Panc1 (cell line): ENCODE results near the gene TMEM175. TPM values are rescaled to one million over a fixed set of nuclear protein-coding genes. Genes with fewer than 3 reads are reported as not detected.

Experiments used
- ATAC-seq: fragments of 200-7000 bp; cut with Tn5 transposase; 2 replicates; pipeline ENCODE4 v1.9.1; 2020; ENCODE audit warnings: mild to moderate bottlenecking, moderate library complexity
- BruUV-seq: library from RNA; stranded (reverse); fragments of 400-500 nt; replicated peaks from 2 replicates; lab custom pipeline; 2021; lab: Mats Ljungman, UMichigan
- CTCF ChIA-PET: fragments of 300-600 bp; sonication (Branson Sonifier 250); formaldehyde crosslinking; loops from one replicate; lab custom pipeline; 2022; ENCODE audit warnings: antibody characterized with exemption; lab: Charles Lee
- POLR2A ChIA-PET: fragments of 300-600 bp; sonication (Branson Sonifier 250); formaldehyde crosslinking; loops from one replicate; lab custom pipeline; 2022; ENCODE audit warnings: antibody characterized with exemption; lab: Charles Lee
- DNase-seq: peaks from one replicate; pipeline ENCODE4 v3.0.0-alpha.2; 2010; ENCODE audit warnings: low read depth, low spot score
- H3K27ac ChIP-seq: 2 replicates; pipeline ENCODE4 v1.5.1; 2011; ENCODE audit warnings: mild to moderate bottlenecking, low read length, inconsistent platforms
- H3K27me3 ChIP-seq: fragments of 200-500 bp; sonication (Bioruptor generic); 2 replicates; pipeline ENCODE4 v1.6.0; 2014; ENCODE audit warnings: low read length, inconsistent platforms; ENCODE audit not compliant: control insufficient read depth, insufficient read depth
- H3K36me3 ChIP-seq: fragments of 200-500 bp; sonication (Bioruptor generic); 2 replicates; pipeline ENCODE4 v1.5.1; 2014; ENCODE audit warnings: inconsistent platforms, mild to moderate bottlenecking, low read length, moderate library complexity; ENCODE audit not compliant: control insufficient read depth, insufficient read depth
- H3K4me1 ChIP-seq: 2 replicates; pipeline ENCODE4 v1.5.1; 2011; ENCODE audit warnings: inconsistent platforms, mild to moderate bottlenecking, low read length, moderate library complexity; ENCODE audit not compliant: control insufficient read depth, insufficient read depth
- H3K4me3 ChIP-seq, 2 experiments: 2 replicates each; pipeline ENCODE4 v1.5.1; 2011 to 2012; ENCODE audit warnings: low read depth in 2 of 2, low read length in 2 of 2, mild to moderate bottlenecking in 2 of 2, inconsistent platforms in 1 of 2, moderate library complexity in 1 of 2
- H3K9me3 ChIP-seq: fragments of 200-500 bp; sonication (Bioruptor generic); 2 replicates; pipeline ENCODE4 v1.5.1; 2014; ENCODE audit warnings: low read depth, mild to moderate bottlenecking, inconsistent platforms, low read length, moderate library complexity; ENCODE audit not compliant: control insufficient read depth, insufficient read depth
- POLR2AphosphoS5 ChIP-seq: IDR thresholded peaks from 2 replicates; pipeline ENCODE4 v1.6.1; 2012; ENCODE audit warnings: mild to moderate bottlenecking, low read depth, low read length, moderate library complexity
- REST ChIP-seq, 2 experiments: IDR thresholded peaks; 2 replicates each; pipeline ENCODE4 v1.6.1; 2011 to 2012; ENCODE audit warnings: low read depth in 2 of 2, control low read depth in 1 of 2, low read length in 1 of 2, mild to moderate bottlenecking in 1 of 2, moderate library complexity in 1 of 2; ENCODE audit not compliant: insufficient read depth in 1 of 2
- SIN3A ChIP-seq: IDR thresholded peaks from 2 replicates; pipeline ENCODE4 v1.6.1; 2012; ENCODE audit warnings: low read depth, mild to moderate bottlenecking, low read length, moderate library complexity, borderline replicate concordance; ENCODE audit not compliant: insufficient read depth
- TCF7L2 ChIP-seq: IDR thresholded peaks from 2 replicates; pipeline ENCODE4 v1.6.1; 2011; ENCODE audit warnings: mild to moderate bottlenecking, low read depth, low read length, inconsistent platforms
- in situ Hi-C: cut with HindIII; loops from 2 replicates; pipeline ENCODE4 v1.10.0; 2016; ENCODE audit warnings: low sequenced_read_pairs, low pct_unique_long_range_greater_than_20kb
- intact Hi-C: fragments of 100-400 bp; cut with micrococcal nuclease; formaldehyde crosslinking; loops from one replicate; pipeline ENCODE4 v1.10.0; 2022; ENCODE audit not compliant: unreplicated experiment
- total RNA-seq: library from RNA; stranded (reverse); gene quantifications from one replicate; pipeline ENCODE4 v1.2.1, GENCODE V29; 2021; ENCODE audit not compliant: unreplicated experiment
- TF ChIP-seq, protein P1 (sequence below): fragments of 450-650 bp; IDR thresholded peaks from 2 replicates; pipeline ENCODE4 v1.5.1; 2017; ENCODE audit warnings: mild to moderate bottlenecking

TMEM175 gene
- total RNA-seq, 1 experiment from 2014 or later, result 21.8 TPM

- ChIA-PET CTCF (no interaction called here), POLR2A (no interaction called here)
- DNase-seq (no peak), ATAC-seq (no peak)
- in situ Hi-C loops, result no loop called here
- no TSS peak for BruUV-seq
- H3K27ac ChIP-seq, result no peak overlapping the region
- no peaks in the 10 kb centered on the region for H3K9me3 ChIP-seq
- H3K27me3 ChIP-seq, result no peaks in the 10 kb centered on the region
- no peaks in the 10 kb centered on the region for H3K4me1 ChIP-seq
- no peak overlapping the region for H3K4me3 ChIP-seq
- intact Hi-C loops, result no loop called here
- TF ChIP-seq, protein P1, sequence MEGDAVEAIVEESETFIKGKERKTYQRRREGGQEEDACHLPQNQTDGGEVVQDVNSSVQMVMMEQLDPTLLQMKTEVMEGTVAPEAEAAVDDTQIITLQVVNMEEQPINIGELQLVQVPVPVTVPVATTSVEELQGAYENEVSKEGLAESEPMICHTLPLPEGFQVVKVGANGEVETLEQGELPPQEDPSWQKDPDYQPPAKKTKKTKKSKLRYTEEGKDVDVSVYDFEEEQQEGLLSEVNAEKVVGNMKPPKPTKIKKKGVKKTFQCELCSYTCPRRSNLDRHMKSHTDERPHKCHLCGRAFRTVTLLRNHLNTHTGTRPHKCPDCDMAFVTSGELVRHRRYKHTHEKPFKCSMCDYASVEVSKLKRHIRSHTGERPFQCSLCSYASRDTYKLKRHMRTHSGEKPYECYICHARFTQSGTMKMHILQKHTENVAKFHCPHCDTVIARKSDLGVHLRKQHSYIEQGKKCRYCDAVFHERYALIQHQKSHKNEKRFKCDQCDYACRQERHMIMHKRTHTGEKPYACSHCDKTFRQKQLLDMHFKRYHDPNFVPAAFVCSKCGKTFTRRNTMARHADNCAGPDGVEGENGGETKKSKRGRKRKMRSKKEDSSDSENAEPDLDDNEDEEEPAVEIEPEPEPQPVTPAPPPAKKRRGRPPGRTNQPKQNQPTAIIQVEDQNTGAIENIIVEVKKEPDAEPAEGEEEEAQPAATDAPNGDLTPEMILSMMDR, result no peak
- TF ChIP-seq TCF7L2 (no peak), POLR2AphosphoS5 (no peak), REST (IDR thresholded peaks at IDR 0.05; ENCODE audit: insufficient read depth in 1 of 2, low read depth in 2 of 2, low read length in 1 of 2) (no peak), SIN3A (no peak)
- H3K36me3 ChIP-seq, result no peaks in the 10 kb centered on the region
Observed at GRCh38 chr4:896216-896615, 36.0 kb upstream of the TMEM175 start.

DNA sequence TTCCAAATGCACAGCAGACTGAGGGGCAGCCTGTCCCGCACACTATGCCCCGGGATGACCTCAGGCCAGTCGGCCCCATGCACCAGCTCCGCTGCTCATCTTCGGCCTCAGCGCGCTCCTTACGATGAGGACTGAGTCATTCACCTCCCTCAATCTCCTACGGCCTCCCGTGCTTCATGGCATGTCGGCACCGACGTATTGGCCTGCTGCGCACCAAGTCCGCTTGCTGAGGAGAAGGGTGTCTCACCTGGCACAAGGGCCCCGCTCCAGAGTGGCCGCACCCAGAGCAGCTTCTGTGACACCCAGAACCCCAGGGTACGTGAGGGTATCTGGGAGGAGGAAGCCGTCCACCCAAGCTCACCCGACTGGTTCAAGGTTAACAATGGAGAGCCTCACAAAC lies 35.6 kb upstream of the TMEM175 start:
- no peak for DNase-seq
- no peak overlapping the region for H3K4me3 ChIP-seq
- in situ Hi-C loops, result no loop called here
- no peak for TF ChIP-seq REST (IDR thresholded peaks at IDR 0.05; ENCODE audit: insufficient read depth in 1 of 2, low read depth in 2 of 2, low read length in 1 of 2)
- no peak for TF ChIP-seq TCF7L2
- no peak for TF ChIP-seq SIN3A
- TF ChIP-seq, protein P1, result no peak
- TF ChIP-seq POLR2AphosphoS5, result no peak
- CTCF ChIA-PET, result interaction anchor here (0.5 kb wide), 1 partner anchor 81 kb away, joined by 3 read pairs; no protein-coding TSS in a partner anchor
- BruUV-seq, result TSS peak; percentile 53
- intact Hi-C loops, result no loop called here
- H3K4me1 ChIP-seq, result no peaks in the 10 kb centered on the region
- no peak overlapping the region for H3K27ac ChIP-seq
- H3K27me3 ChIP-seq, result no peaks in the 10 kb centered on the region
- H3K36me3 ChIP-seq, result no peaks in the 10 kb centered on the region
- no peak for ATAC-seq
- no peaks in the 10 kb centered on the region for H3K9me3 ChIP-seq
- POLR2A ChIA-PET, result no interaction called here
